Parathyroid adenoma (tissue), 2 donors: ENCODE data around the gene ZG16.

Source experiments
- H2AFZ ChIP-seq: fragments of 300-600 bp; sonication (generic); one replicate; pipeline ENCODE4 v1.7.0; 2017; ENCODE audit warnings: antibody characterized with exemption, mild to moderate bottlenecking
- H3K27ac ChIP-seq: fragments of 300-600 bp; sonication (generic); one replicate; pipeline ENCODE4 v1.7.0; 2017
- H3K27me3 ChIP-seq: fragments of 300-600 bp; sonication (generic); one replicate; pipeline ENCODE4 v1.7.0; 2017; ENCODE audit warnings: low read length; ENCODE audit not compliant: control insufficient read depth, insufficient read depth
- H3K36me3 ChIP-seq: fragments of 300-600 bp; sonication (generic); one replicate; pipeline ENCODE4 v1.7.0; 2017; ENCODE audit warnings: low read length; ENCODE audit not compliant: control insufficient read depth, insufficient read depth
- H3K4me1 ChIP-seq: fragments of 300-600 bp; sonication (generic); one replicate; pipeline ENCODE4 v1.7.0; 2017; ENCODE audit warnings: control low read depth
- H3K4me2 ChIP-seq: fragments of 300-600 bp; sonication (generic); one replicate; pipeline ENCODE4 v1.7.0; 2017; ENCODE audit warnings: low read length
- H3K4me3 ChIP-seq: fragments of 300-600 bp; sonication (generic); one replicate; pipeline ENCODE4 v1.7.0; 2017; ENCODE audit warnings: low read depth, low read length
- H3K79me2 ChIP-seq: fragments of 300-600 bp; sonication (generic); one replicate; pipeline ENCODE4 v1.7.0; 2017; ENCODE audit warnings: control low read depth
- H3K9ac ChIP-seq: fragments of 300-600 bp; sonication (generic); one replicate; pipeline ENCODE4 v1.7.0; 2017; ENCODE audit warnings: mild to moderate bottlenecking
- H3K9me3 ChIP-seq: fragments of 300-600 bp; sonication (generic); one replicate; pipeline ENCODE4 v1.7.0; 2017; ENCODE audit warnings: low read length; ENCODE audit not compliant: control insufficient read depth
- TF ChIP-seq, protein P1 (sequence below): fragments of 300-600 bp; sonication (generic); IDR thresholded peaks from one replicate; pipeline ENCODE4 v1.7.0; 2017; ENCODE audit warnings: antibody characterized with exemption, mild to moderate bottlenecking
- donor health status: primary hyperparathyroidism.

The ZG16 gene

DNA sequence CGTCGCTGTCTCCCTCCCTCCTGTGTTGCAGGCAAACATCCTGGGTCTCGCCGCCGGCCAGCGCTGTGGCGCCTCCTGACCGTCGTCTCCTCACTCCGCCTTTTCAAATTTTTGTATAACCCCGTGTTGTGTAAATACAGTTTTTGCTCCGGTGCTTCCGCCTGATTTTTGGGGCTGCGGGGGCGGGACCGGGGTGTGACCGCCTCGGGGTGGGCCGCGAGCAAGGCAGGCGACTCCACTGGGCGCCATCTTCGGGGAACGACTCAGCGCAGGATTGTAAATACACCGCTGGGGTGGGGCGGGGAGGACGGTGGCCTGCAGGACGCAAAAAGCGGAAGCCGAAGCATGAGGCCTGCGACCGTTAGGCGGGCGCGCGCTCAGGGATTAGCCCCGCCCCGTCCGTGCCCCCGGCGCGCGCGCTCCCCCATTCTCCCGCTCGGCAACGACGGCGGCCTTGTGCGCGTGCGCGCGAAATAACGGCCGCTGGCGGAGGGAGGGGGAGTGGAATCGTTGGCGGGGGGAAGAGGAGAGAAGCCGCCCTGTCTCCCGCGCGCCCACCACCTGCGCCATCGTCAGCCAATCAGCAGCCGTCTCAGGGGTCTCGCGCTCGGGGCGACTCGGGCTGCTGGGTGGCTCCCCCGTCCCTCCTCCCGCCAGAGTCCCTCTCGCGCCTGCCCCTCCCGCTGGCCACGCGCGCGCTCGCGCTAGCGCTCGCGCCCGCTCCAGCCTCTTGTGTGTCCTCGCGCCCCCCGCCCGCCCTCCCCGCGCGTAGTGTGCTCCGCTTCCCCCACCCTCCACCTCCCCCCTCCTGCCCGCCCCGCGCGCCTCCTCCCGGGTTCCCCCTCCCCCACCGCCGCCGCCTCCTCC, 27.4 kb downstream of the ZG16 start:
- Histone ChIP-seq H3K9me3 (no peaks in the 10 kb centered on the region), H3K27me3 (no peaks in the 10 kb centered on the region), H3K79me2 (no peaks in the 10 kb centered on the region), H3K4me2 (peak overlapping the region; percentile 96), H3K27ac (peak overlapping the region; percentile 84), H3K4me1 (peaks cover 18% of the 10 kb centered on the region), H3K4me3 (peak overlapping the region; percentile 97), H2AFZ (peak overlapping the region; percentile 78), H3K36me3 (no peaks in the 10 kb centered on the region), H3K9ac (peak overlapping the region; percentile 10)
- TF ChIP-seq, protein P1, sequence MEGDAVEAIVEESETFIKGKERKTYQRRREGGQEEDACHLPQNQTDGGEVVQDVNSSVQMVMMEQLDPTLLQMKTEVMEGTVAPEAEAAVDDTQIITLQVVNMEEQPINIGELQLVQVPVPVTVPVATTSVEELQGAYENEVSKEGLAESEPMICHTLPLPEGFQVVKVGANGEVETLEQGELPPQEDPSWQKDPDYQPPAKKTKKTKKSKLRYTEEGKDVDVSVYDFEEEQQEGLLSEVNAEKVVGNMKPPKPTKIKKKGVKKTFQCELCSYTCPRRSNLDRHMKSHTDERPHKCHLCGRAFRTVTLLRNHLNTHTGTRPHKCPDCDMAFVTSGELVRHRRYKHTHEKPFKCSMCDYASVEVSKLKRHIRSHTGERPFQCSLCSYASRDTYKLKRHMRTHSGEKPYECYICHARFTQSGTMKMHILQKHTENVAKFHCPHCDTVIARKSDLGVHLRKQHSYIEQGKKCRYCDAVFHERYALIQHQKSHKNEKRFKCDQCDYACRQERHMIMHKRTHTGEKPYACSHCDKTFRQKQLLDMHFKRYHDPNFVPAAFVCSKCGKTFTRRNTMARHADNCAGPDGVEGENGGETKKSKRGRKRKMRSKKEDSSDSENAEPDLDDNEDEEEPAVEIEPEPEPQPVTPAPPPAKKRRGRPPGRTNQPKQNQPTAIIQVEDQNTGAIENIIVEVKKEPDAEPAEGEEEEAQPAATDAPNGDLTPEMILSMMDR = peak; percentile 14

DNA sequence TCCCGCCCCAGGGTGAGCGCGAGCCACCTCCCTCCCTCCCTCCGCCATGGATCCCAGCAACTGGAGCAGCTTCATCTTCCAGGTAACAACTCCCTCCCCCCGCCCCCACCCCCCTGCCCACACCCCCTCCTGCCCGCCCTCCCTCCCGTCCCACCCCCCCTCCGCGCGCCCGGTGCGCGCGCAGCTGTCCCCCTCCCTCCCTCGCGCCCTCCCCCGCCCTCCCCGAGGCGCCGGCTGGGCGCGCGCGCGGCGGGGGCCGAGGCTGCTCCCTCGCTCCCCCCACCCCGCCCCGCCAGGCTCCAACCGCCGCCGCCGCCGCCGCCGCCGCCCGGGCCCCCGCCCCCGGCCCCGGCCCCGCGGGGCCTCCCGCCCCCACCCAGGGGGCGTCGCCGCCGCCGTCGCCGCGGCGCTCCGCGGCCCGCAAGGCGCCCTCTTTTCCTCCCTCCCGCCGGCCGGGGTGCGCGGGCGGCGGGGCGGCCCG, 28.1 kb downstream of the ZG16 start, which contains the start of gene MAZ:
Gene MAZ, plus strand, starts transcription at position 431 of the 481 bp plus-strand sequence. CDS start 173 bp downstream, outside the sequence.
- Histone ChIP-seq H3K27ac (peak within 1 kb of the TSS; percentile 84), H3K9ac (no peak within 1 kb of the TSS), H3K27me3 (no peaks in the 10 kb centered on the region), H3K4me2 (peak within 1 kb of the TSS; percentile 83), H3K4me1 (peaks cover 25% of the 10 kb centered on the region), H3K79me2 (no peaks in the 10 kb centered on the region), H3K4me3 (peak within 1 kb of the TSS; percentile 97), H2AFZ (peak within 1 kb of the TSS; percentile 78), H3K9me3 (no peaks in the 10 kb centered on the region), H3K36me3 (no peaks in the 10 kb centered on the region)
- TF ChIP-seq, protein P1 = no peak

DNA sequence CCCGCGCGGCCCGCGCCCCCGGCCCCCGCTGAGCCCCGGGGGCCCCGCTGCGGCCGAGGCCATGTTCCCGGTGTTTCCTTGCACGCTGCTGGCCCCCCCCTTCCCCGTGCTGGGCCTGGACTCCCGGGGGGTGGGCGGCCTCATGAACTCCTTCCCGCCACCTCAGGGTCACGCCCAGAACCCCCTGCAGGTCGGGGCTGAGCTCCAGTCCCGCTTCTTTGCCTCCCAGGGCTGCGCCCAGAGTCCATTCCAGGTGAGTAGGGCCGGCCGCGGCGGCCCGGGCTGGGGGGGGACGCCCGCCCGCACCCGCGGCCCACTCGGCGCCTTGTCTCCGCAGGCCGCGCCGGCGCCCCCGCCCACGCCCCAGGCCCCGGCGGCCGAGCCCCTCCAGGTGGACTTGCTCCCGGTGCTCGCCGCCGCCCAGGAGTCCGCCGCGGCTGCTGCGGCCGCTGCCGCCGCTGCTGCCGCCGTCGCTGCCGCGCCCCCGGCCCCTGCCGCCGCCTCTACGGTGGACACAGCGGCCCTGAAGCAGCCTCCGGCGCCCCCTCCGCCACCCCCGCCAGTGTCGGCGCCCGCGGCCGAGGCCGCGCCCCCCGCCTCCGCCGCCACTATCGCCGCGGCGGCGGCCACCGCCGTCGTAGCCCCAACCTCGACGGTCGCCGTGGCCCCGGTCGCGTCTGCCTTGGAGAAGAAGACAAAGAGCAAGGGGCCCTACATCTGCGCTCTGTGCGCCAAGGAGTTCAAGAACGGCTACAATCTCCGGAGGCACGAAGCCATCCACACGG, 28.8 kb downstream of the ZG16 start:
- Histone ChIP-seq H3K79me2 (no peaks in the 10 kb centered on the region), H3K9me3 (no peaks in the 10 kb centered on the region), H3K27ac (peak overlapping the region; percentile 82), H3K4me1 (peaks cover 26% of the 10 kb centered on the region), H2AFZ (peak overlapping the region; percentile 65), H3K4me3 (peak overlapping the region; percentile 61), H3K27me3 (no peaks in the 10 kb centered on the region), H3K9ac (no peak overlapping the region), H3K4me2 (peak overlapping the region; percentile 83), H3K36me3 (no peaks in the 10 kb centered on the region)
- TF ChIP-seq, protein P1 = no peak

DNA sequence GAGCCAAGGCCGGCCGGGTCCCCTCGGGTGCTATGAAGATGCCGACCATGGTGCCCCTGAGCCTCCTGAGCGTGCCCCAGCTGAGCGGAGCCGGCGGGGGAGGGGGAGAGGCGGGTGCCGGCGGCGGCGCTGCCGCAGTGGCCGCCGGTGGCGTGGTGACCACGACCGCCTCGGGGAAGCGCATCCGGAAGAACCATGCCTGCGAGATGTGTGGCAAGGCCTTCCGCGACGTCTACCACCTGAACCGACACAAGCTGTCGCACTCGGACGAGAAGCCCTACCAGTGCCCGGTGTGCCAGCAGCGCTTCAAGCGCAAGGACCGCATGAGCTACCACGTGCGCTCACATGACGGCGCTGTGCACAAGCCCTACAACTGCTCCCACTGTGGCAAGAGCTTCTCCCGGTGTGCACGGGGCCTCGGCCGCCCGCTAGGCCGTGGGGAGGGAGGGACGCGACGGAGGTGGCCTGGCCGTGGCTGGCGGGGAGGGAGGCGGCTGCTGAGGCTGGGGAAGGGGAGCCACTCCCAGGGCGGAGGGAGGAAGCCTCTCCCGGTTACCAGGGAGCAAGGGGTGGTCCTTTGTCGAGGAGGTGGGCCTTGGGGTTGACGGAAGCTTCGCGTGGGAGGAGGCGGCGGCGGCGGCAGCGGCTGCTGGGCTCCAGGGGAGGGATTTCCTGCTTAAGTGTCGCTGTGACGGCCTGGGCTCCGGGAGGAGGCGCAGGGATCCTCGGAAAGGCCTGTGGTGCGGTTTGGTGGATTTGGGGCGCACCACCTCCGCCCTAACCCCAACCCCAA, 29.6 kb downstream of the ZG16 start:
- Histone ChIP-seq H3K79me2 (no peaks in the 10 kb centered on the region), H3K9ac (no peak overlapping the region), H3K27me3 (no peaks in the 10 kb centered on the region), H3K9me3 (no peaks in the 10 kb centered on the region), H3K4me3 (peak overlapping the region; percentile 61), H2AFZ (peak overlapping the region; percentile 65), H3K27ac (peak overlapping the region; percentile 82), H3K4me1 (peaks cover 26% of the 10 kb centered on the region), H3K36me3 (no peaks in the 10 kb centered on the region), H3K4me2 (peak overlapping the region; percentile 83)
- TF ChIP-seq, protein P1 = peak; percentile 49
